Measurements from ENCODE around the gene AXIN2.

AXIN2 gene

GRCh38 chr17:65568918-65569317, 7.5 kb upstream of the AXIN2 start:
- H3K9ac ChIP-seq (ENCODE audit: insufficient read length), result no peak overlapping the region
- H3K9me3 ChIP-seq (ENCODE audit: low read depth, low read length), result no peaks in the 10 kb centered on the region
- TF ChIP-seq FOXP2 (optimal IDR thresholded peaks at IDR 0.05; ENCODE audit: control extremely low read depth, extremely low read length, insufficient read depth) (no peak), EZH2 (IDR thresholded peaks at IDR 0.05) (no peak), POLR2AphosphoS5 (IDR thresholded peaks at IDR 0.05; ENCODE audit: borderline replicate concordance, low read depth, low read length) (no peak)
- no peak overlapping the region for H3K4me3 ChIP-seq
- H3K36me3 ChIP-seq (ENCODE audit: insufficient read depth, low read length), result no peaks in the 10 kb centered on the region
- DNase-seq (ENCODE audit: low read depth, low spot score), result no peak
- no peak overlapping the region for H3K27ac ChIP-seq

- Histone ChIP-seq H3K4me3 (no peak overlapping the region), H3K9ac (ENCODE audit: insufficient read length) (no peak overlapping the region), H3K27ac (no peak overlapping the region), H3K36me3 (ENCODE audit: insufficient read depth, low read length) (no peaks in the 10 kb centered on the region), H3K9me3 (ENCODE audit: low read depth, low read length) (no peaks in the 10 kb centered on the region)
- TF ChIP-seq POLR2AphosphoS5 (IDR thresholded peaks at IDR 0.05; ENCODE audit: borderline replicate concordance, low read depth, low read length) (no peak), EZH2 (IDR thresholded peaks at IDR 0.05) (no peak)
- DNase-seq (ENCODE audit: low read depth, low spot score), result no peak
Measured at GRCh38 chr17:65567566-65567965, 6.1 kb upstream of the AXIN2 start.

- H3K36me3 ChIP-seq (ENCODE audit: insufficient read depth, low read length), result no peaks in the 10 kb centered on the region
- TF ChIP-seq EZH2 (IDR thresholded peaks at IDR 0.05), result no peak
- no peak for TF ChIP-seq POLR2AphosphoS5 (IDR thresholded peaks at IDR 0.05; ENCODE audit: borderline replicate concordance, low read depth, low read length)
- TF ChIP-seq FOXP2 (optimal IDR thresholded peaks at IDR 0.05; ENCODE audit: control extremely low read depth, extremely low read length, insufficient read depth), result no peak
- no peak for DNase-seq (ENCODE audit: low read depth, low spot score)
- no peaks in the 10 kb centered on the region for H3K9me3 ChIP-seq (ENCODE audit: low read depth, low read length)
- H3K4me3 ChIP-seq, result no peak overlapping the region
- no peak overlapping the region for H3K27ac ChIP-seq
- no peak overlapping the region for H3K9ac ChIP-seq (ENCODE audit: insufficient read length)
Measured at GRCh38 chr17:65565559-65565958, 4.1 kb upstream of the AXIN2 start.

GRCh38 chr17:65564793-65565192, 3.3 kb upstream of the AXIN2 start:
- H3K4me3 ChIP-seq, result no peak overlapping the region

GRCh38 chr17:65562206-65562531, 721 bp upstream of the AXIN2 start:
- no peak for DNase-seq (ENCODE audit: low read depth, low spot score)
- Histone ChIP-seq H3K9ac (ENCODE audit: insufficient read length) (no peak overlapping the region), H3K4me3 (peak overlapping the region; percentile 63), H3K36me3 (ENCODE audit: insufficient read depth, low read length) (peaks cover 6% of the 10 kb centered on the region; the same call in 1 of the 2 replicates), H3K9me3 (ENCODE audit: low read depth, low read length) (no peaks in the 10 kb centered on the region), H3K27ac (no peak overlapping the region)
- TF ChIP-seq EZH2 (IDR thresholded peaks at IDR 0.05), result no peak
- TF ChIP-seq POLR2AphosphoS5 (IDR thresholded peaks at IDR 0.05; ENCODE audit: borderline replicate concordance, low read depth, low read length), result no peak
- no peak for TF ChIP-seq FOXP2 (optimal IDR thresholded peaks at IDR 0.05; ENCODE audit: control extremely low read depth, extremely low read length, insufficient read depth)

More at GRCh38 chr17:65564793-65565192, 3.3 kb upstream of the AXIN2 start:
- no peak for DNase-seq (ENCODE audit: low read depth, low spot score)
- Histone ChIP-seq H3K9me3 (ENCODE audit: low read depth, low read length) (no peaks in the 10 kb centered on the region), H3K36me3 (ENCODE audit: insufficient read depth, low read length) (no peaks in the 10 kb centered on the region), H3K9ac (ENCODE audit: insufficient read length) (no peak overlapping the region), H3K27ac (no peak overlapping the region)
- TF ChIP-seq POLR2AphosphoS5 (IDR thresholded peaks at IDR 0.05; ENCODE audit: borderline replicate concordance, low read depth, low read length) (no peak), EZH2 (IDR thresholded peaks at IDR 0.05) (no peak), FOXP2 (optimal IDR thresholded peaks at IDR 0.05; ENCODE audit: control extremely low read depth, extremely low read length, insufficient read depth) (no peak)

GRCh38 chr17:65560628-65561451, 608 bp downstream of the AXIN2 start:
- H3K9ac ChIP-seq (ENCODE audit: insufficient read length), result peak overlapping the region; percentile 80
- no peaks in the 10 kb centered on the region for H3K9me3 ChIP-seq (ENCODE audit: low read depth, low read length)
- TF ChIP-seq EZH2 (IDR thresholded peaks at IDR 0.05) (no peak), POLR2AphosphoS5 (IDR thresholded peaks at IDR 0.05; ENCODE audit: borderline replicate concordance, low read depth, low read length) (peak; percentile 47; the same call in 1 of the 2 replicates), FOXP2 (optimal IDR thresholded peaks at IDR 0.05; ENCODE audit: control extremely low read depth, extremely low read length, insufficient read depth) (no peak)
- H3K27ac ChIP-seq, result peak overlapping the region; percentile 87; the same call in 1 of the 2 replicates
- H3K4me3 ChIP-seq, result peak overlapping the region; percentile 94
- H3K36me3 ChIP-seq (ENCODE audit: insufficient read depth, low read length), result peaks cover 6% of the 10 kb centered on the region; the same call in 1 of the 2 replicates
- DNase-seq (ENCODE audit: low read depth, low spot score), result no peak

- H3K9ac ChIP-seq (ENCODE audit: insufficient read length), result peak overlapping the region; percentile 67
Measured at GRCh38 chr17:65559804-65560627, 1.4 kb downstream of the AXIN2 start.

GRCh38 chr17:65559461-65559803, 2.0 kb downstream of the AXIN2 start:
- H3K27ac ChIP-seq, result no peak overlapping the region
- TF ChIP-seq EZH2 (IDR thresholded peaks at IDR 0.05) (no peak), POLR2AphosphoS5 (IDR thresholded peaks at IDR 0.05; ENCODE audit: borderline replicate concordance, low read depth, low read length) (no peak), FOXP2 (optimal IDR thresholded peaks at IDR 0.05; ENCODE audit: control extremely low read depth, extremely low read length, insufficient read depth) (no peak)
- H3K4me3 ChIP-seq, result peak overlapping the region; percentile 94
- no peak for DNase-seq (ENCODE audit: low read depth, low spot score)
- H3K9me3 ChIP-seq (ENCODE audit: low read depth, low read length), result no peaks in the 10 kb centered on the region
- H3K36me3 ChIP-seq (ENCODE audit: insufficient read depth, low read length), result peaks cover 6% of the 10 kb centered on the region; the same call in 1 of the 2 replicates
- H3K9ac ChIP-seq (ENCODE audit: insufficient read length), result peak overlapping the region; percentile 67

More at GRCh38 chr17:65559804-65560627, 1.4 kb downstream of the AXIN2 start:
- H3K27ac ChIP-seq, result no peak overlapping the region
- DNase-seq (ENCODE audit: low read depth, low spot score), result no peak
- H3K36me3 ChIP-seq (ENCODE audit: insufficient read depth, low read length), result peaks cover 6% of the 10 kb centered on the region; the same call in 1 of the 2 replicates
- H3K9me3 ChIP-seq (ENCODE audit: low read depth, low read length), result no peaks in the 10 kb centered on the region
- peak overlapping the region; percentile 94 for H3K4me3 ChIP-seq
- TF ChIP-seq FOXP2 (optimal IDR thresholded peaks at IDR 0.05; ENCODE audit: control extremely low read depth, extremely low read length, insufficient read depth) (no peak), EZH2 (IDR thresholded peaks at IDR 0.05) (no peak), POLR2AphosphoS5 (IDR thresholded peaks at IDR 0.05; ENCODE audit: borderline replicate concordance, low read depth, low read length) (no peak)

Measured in SK-N-MC (cell line).